Frontal cortex (tissue), 4 donors: ENCODE measurements around the gene TTC22. TPM values are rescaled to one million over a fixed set of nuclear protein-coding genes. Genes with fewer than 3 reads are reported as not detected.

Source experiments
- DNase-seq, 2 donors: peaks; one replicate each; pipeline ENCODE4 v3.0.0; 2012; ENCODE audit warnings: low spot score in 2 of 2
- FAIRE-seq: peaks from 2 replicates; lab custom pipeline; 2012; peaks lifted over from hg19 to GRCh38; lab: Jason Lieb, UNC
- total RNA-seq: library from RNA; depleted of rRNA; stranded (reverse); fragments of >200 nt; gene quantifications from one replicate; pipeline ENCODE4 v1.2.3, GENCODE V29; 2014
- donor health status: control.
- donor health status: control.
- donor health status: control.

Gene TTC22
- under 0.01 TPM for total RNA-seq

DNA sequence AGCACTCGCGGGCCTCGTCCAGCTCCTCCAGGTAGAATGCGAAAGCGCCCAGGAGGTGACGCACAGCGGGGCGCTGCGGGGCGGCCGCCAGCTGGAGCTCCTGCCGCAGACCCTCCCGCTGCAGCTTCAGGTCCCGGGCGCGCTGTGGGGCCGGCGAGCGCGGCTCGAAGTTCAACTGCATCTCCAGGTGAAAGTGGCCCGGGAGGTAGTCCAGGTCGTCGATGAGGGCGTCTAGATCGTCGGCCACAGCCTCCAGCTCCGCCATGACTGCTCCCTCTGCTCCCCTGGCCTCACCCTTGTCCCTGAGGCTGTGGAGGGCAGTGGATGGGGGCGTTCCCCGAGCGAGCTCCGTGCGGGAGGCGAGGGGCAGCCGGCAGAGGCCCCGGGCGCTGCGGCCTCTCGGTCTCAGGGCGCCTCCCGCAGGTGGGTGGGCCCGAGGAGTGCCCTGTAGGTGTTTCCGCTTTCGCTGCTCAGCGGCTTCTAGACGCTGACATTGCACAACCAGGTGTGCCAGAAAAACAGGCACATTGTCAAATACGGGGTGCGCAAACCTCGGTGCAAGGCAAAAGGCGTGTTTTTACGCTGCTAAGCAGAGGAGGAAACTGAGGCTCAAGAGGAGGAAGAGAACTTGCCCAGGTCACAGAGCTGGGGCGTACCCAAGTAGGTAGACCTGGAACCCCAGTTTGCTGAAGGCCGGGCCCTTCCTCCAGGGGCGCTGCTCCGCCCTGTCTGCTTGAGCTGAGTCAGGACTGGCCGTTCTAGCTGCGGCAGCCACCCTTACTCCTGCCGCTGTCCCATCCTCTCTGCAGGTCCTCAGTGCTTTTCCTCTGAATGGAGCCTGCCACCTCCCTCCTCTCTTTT lies at the start of gene TTC22:
Gene TTC22 (minus strand): TSS at position 425 of the 861 bp plus-strand sequence. CDS start 160 bp downstream, at position 265.
- DNase-seq = no peak
- FAIRE-seq = no peak

DNA sequence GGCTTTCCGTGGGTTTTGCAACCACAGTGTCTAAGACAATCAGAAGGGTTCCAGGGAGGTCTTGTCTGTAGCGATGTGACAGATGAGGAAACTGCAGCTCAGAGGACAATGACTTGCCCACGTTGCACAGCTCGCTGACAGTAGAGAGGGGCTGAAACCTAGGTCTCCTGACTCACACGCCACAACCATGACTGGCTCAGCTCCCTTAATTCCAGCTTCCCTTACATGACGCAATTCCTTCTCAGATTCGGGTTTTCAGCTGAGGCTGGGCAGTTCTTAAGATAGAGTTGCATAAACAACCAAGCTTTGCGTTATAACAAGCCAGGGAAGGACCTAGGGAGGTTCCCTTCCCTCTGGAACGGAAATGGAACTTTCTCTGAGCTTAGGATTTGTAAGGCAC lies 49.6 kb upstream of the TTC22 start:
- DNase-seq (no peak), FAIRE-seq (no peak)

- FAIRE-seq (no peak), DNase-seq (peak in 1 of 2 donors; percentile 9)
These were observed 49.1 kb upstream of the TTC22 start for GRCh38 chr1:54850069-54850730.

DNA sequence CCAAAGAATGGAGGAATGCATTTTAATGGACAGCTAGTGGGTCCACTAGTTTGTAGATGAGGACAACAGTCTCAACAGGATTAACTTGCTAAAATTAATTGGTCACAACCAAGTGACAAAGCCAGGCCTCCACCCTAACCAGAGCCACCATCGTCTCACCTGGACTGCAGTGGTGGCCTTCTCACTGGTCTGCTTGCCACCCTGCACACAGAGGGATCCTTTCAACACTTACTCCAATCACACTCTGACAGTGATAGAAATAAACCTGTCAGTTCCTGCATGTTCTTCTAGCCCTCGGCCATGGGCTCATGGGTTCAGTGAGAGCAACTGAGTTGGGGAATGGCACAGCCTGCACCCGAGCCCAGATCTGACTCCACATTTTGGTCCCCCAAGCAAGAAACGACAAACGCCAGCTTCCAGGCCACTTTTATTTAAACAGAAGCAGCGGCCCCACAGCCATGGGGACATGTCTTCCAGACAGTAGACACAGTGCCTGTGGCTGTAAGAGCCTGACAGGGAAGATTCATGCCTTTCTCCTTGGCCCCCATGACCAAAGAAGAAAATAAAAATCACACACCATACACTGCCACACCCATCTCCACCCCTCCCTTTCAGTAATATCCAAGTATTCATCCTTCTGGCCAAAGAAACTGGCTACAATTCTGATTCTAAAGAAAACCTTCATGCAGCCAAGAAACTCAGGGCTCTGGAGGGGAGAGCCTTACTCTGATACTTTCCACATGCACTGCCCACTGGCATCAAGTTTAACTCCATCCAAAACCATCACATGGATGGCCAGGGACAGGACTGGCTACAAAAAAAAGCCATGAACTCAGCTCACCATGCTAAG lies 48.3 kb upstream of the TTC22 start:
- no peak for FAIRE-seq
- DNase-seq = no peak

DNA sequence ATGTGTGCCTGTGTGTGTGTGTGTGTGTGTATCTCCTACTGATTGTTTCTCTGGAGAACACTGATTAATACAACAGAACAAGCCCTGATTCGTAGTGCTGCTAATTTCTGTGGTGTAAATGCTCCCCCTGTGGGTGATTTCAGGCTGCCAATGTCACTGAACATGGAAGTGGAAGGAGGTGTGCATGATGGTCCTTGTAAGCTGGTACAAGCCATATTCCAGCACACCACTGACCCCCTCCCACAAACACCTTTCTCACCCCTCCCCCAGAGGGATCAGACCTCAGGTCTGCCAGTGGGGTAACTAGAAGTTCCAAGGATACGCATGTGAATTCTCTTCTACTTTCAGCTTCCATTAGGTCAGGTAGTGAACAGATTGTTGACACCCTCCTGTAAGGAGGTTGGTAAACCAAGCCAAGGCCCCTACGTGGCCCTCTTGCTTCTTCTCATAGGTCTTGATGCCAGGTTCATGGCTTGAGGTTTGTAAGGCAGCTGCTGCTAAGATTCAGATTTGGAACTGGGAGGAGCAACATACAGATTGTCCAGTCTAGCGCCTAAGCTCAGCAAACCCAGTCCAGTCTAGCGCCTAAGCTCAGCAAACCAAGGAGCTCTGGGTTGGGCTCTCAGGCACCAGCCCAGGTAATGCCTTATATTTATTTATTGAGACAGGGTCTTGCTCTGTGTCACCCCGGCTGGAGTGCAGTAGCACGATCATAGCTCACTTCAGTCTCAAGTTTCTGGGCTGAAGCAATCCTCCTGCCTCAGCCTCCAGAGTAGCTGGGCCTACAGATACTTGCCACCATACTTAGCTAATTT lies 47.2 kb upstream of the TTC22 start:
- FAIRE-seq (no peak), DNase-seq (no peak)

- FAIRE-seq (no peak), DNase-seq (no peak)
These were observed 45.7 kb upstream of the TTC22 start for GRCh38 chr1:54846716-54847284.

DNA sequence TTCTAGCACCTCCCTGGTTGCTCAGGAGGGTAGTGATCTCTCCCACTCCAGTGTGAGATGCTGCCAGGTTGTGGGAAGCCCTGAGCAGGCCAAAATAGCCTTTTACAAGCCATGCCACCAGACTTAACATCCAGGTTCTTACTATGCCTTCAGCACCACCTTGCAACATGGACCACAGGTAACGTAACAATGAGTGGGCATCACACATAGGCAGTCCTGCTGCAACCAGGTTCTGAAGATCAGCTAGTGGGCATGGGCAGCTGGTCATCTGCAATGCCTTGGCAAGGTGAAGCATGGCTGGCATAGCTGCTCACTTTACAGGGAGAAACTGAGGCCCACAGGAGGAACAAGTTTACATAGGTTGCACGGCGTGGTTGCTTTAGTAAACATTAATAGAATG lies 45.2 kb upstream of the TTC22 start:
- FAIRE-seq (no peak), DNase-seq (no peak)

DNA sequence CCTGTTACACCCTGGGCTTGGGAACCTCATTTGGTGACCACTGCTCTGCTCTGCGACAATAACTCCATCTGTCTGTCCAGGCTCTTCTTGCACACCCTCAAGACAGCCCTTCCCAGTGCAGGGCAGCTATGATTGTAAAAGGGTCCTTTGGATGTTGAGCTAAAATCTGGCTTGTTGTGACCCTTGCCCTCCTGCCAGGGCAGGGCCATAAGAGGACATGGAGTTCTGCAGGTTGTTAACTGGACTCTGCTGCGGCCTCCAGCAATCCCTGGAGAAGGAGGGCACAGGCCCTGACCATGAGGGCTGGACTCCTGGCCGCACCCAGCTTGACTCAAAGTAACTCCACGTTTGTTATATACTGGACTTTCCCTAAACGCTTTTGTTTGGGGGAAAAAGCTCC lies 44.6 kb upstream of the TTC22 start:
- no peak for DNase-seq
- FAIRE-seq = no peak

DNA sequence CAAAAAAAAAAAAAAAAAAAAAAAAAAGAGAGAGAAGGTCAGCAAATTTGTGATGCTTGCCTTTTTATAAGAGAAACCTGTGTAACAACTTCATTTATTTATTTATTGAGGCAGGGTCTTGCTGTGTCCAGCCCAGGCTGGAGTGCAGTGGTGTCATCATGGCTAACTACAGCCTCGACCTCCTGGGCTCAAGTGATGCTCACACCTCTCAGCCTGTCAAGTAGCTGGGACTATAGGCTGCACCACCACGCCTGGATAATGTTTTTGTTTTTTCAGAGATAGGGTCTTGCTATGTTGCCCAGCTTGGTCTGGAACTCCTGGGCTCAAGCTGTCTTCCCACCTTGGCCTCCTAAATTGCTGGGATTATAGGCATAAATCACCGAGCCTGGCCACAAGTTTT lies 43.4 kb upstream of the TTC22 start:
- DNase-seq (no peak), FAIRE-seq (no peak)

DNA sequence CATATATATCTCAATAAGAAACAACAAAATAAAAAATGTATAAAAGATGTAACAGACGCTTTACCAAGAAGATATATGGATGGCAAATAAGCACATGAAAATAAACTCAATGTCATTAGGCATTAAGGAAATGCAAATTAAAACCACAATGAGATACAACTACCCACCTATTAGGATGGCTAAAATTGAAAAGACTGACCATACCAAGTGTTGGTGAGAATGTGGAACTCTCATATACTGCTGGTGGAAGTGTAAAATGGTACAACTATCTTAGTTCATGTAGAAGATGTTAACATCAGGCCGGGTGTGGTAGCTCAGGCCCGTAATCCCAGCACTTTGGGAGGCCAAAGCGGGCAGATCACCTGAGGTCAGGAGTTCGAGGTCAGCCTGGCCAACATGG lies 42.3 kb upstream of the TTC22 start:
- DNase-seq (no peak), FAIRE-seq (no peak)

DNA sequence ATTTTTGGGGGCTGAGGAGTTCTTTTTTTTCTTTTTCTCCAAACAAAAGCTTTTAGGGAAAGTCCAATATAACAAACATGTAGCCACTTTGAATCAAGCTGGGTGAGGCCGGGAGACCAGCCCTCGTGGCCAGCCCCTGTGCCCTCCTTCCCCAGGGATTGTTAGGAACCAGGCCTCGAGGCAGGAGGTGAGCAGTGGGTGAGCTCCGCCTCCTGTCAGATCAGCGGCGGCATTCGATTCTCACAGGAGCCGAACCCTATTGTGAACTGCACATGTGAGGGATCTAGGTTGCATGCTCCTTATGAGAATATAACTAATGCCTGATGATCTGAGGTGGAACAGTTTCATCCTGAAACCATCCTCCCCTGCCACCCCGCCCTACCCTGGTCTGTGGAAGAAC lies 41.8 kb upstream of the TTC22 start:
- DNase-seq = no peak
- no peak for FAIRE-seq

DNA sequence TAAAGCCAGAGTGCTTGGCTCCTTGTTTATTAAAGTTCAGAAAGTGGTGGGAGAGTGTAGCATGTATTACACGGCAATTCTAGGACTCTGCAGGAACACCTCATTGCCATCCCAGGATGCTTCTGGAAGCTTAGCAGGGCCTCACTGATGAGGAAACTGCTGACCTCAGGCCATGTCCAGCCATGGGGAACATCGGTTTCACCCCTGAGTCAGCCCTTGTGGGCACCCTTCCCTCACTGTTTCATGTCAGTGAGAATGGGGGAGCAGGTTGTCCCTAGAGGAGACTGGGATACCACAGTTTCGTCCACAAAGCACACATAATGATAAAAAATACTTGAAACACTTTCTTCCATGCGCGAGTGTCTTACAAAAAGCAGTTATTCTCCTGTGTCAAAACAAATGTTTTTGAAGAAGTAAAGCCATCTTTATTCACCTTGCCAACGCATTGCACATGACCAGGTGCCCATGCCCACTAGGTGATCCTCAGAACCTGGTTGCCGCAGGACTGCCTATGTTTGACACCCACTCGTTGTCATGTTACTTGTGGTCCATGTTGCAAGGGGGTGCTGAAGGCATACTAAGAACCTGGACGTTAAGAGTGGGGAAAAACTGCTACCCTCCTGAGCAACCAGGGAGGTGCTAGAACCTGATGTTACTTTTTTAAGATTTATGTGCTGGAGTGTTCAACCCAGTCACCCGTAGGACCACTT lies 41.2 kb upstream of the TTC22 start:
- FAIRE-seq (no peak), DNase-seq (no peak)

DNA sequence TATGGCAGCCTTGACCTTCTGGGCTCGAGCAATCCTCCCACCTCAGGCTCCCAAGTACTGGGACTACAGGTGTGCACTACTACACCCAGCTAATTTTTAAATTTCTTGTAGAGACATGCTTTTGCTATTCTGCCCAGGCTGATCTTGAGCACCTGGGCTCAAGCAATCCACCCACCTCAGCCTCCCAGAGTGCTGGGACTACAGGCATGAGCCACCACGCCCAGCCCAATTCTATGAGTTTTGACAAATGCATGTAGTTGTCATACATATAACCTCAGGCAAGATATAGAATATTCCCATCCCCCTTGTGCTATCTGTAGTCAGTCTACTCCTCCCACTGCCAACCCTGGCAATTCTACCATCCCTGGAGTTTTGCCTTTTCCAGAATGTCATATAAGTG lies 38.7 kb upstream of the TTC22 start:
- FAIRE-seq = no peak

GRCh38 chr1:54838565-54839180 lies 37.5 kb upstream of the TTC22 start:
- DNase-seq (no peak), FAIRE-seq (no peak)

More for the DNA sequence above, 38.7 kb upstream of the TTC22 start:
- no peak for DNase-seq

- DNase-seq (no peak), FAIRE-seq (no peak)
These were observed 36.1 kb upstream of the TTC22 start for GRCh38 chr1:54837002-54837853.

DNA sequence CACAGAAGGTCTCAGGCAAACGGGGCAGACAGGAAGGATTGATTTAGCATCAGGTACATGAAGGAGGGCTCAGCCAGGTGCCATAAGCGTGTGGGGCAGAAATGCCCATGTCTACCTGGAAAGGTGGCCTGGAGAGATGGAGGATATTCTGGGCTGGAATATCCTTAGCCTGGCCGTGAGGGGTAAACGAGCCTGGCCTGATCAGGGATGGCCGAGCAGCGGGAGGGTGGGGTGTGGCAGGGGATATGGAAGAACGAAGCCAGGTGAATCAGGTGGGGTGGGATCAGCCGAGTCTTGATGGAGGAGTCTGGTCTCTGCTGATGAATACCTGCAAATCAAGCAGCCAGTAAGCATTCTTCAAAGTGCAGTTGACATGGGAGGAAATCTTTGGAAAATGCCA lies 35.5 kb upstream of the TTC22 start:
- FAIRE-seq (no peak), DNase-seq (no peak)

DNA sequence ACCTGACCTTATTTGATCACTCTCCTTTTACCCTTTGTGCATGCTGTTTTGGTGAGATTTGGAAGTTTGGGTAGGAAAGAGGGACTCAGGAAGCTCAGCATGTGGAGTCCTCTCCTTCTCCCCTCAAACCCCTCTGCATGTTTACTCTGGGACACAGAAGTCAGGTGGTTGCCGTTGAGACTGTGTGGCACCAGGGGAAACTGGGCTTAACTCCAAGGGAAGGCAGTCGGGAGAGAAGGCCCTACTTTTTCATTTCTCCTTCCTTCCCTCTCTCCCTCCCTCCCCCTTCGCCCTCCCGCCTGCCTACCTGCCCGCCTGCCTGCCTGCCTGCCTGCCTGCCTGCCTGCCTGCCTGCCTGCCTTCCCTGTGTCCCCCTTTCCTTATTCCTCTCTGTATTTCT lies 34.8 kb upstream of the TTC22 start:
- FAIRE-seq = no peak

More for the DNA sequence above, 34.8 kb upstream of the TTC22 start:
- no peak for DNase-seq
